ENCODE data around the gene ID3. TPM values are rescaled to one million over a fixed set of nuclear protein-coding genes. Genes with fewer than 3 reads are reported as not detected.

Gene ID3, protein sequence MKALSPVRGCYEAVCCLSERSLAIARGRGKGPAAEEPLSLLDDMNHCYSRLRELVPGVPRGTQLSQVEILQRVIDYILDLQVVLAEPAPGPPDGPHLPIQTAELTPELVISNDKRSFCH
- total RNA-seq (2014; rRNA removed) (77.7 and 92.5 TPM in 2 replicates), Bru-seq, nascent RNA (percentile 90 among the genes with signal in this experiment), BruChase-seq, experiment 1, labeled RNA remaining after a 6-hour chase (percentile 62 among the genes with signal in this experiment), BruChase-seq, experiment 2, labeled RNA remaining after a 2-hour chase (percentile 72 among the genes with signal in this experiment)
- long read RNA-seq, transcript ID3-201 (3 exons, 1,251 nt): major isoform, 5 of 5 reads
- long read RNA-seq, partial matches to known transcripts: 0 of 5 reads
- long read RNA-seq, other reads (novel, unspliced or antisense): 0 of 5 reads

GRCh38 chr1:23559136-23559984 lies at the start of gene ID3:
Gene ID3 (minus strand): TSS chr1:23559501. CDS start chr1:23559426, 75 bp downstream.
- peak within 1 kb of the TSS; percentile 92 for H3K4me2 ChIP-seq (ENCODE audit: low read length)
- H2AFZ ChIP-seq (ENCODE audit: low read length): peak within 1 kb of the TSS; percentile 63
- H3K27ac ChIP-seq (ENCODE audit: low read length): peak within 1 kb of the TSS; percentile 33
- intact Hi-C loops (cut with micrococcal nuclease): loop anchor here (5.0 kb wide), 2 partner anchors 33 to 78 kb away; no protein-coding TSS in a partner anchor
- peaks cover 11% of the 10 kb centered on the region; the same call in 1 of the 2 replicates for H3K79me2 ChIP-seq (ENCODE audit: low read length)
- no peaks in the 10 kb centered on the region for H3K27me3 ChIP-seq (ENCODE audit: low read length)
- H3K4me1 ChIP-seq (ENCODE audit: insufficient read depth, low read length): peaks cover 63% of the 10 kb centered on the region
- DNase-seq (peak; percentile 96), ATAC-seq (peak; percentile 53)
- POLR2A ChIA-PET (ENCODE audit: unreplicated experiment): interaction anchor here (0.6 to 0.9 kb wide), 4 partner anchors 78 to 390 kb away, joined by 3 to 6 read pairs (median 3); partner anchors contain the start of genes PITHD1 and RPL11
- no peak for TF ChIP-seq EZH2 (IDR thresholded peaks at IDR 0.05; ENCODE audit: low read length, unreplicated experiment)
- TF ChIP-seq, protein P1, sequence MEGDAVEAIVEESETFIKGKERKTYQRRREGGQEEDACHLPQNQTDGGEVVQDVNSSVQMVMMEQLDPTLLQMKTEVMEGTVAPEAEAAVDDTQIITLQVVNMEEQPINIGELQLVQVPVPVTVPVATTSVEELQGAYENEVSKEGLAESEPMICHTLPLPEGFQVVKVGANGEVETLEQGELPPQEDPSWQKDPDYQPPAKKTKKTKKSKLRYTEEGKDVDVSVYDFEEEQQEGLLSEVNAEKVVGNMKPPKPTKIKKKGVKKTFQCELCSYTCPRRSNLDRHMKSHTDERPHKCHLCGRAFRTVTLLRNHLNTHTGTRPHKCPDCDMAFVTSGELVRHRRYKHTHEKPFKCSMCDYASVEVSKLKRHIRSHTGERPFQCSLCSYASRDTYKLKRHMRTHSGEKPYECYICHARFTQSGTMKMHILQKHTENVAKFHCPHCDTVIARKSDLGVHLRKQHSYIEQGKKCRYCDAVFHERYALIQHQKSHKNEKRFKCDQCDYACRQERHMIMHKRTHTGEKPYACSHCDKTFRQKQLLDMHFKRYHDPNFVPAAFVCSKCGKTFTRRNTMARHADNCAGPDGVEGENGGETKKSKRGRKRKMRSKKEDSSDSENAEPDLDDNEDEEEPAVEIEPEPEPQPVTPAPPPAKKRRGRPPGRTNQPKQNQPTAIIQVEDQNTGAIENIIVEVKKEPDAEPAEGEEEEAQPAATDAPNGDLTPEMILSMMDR (conservative IDR thresholded peaks at IDR 0.05; ENCODE audit: low read depth, low read length): no peak
- no peak for TF ChIP-seq EZH2phosphoT487 (IDR thresholded peaks at IDR 0.05; ENCODE audit: borderline replicate concordance, low read length)
- peak within 1 kb of the TSS; percentile 57 for H3K9ac ChIP-seq (ENCODE audit: low read length)
- no peaks in the 10 kb centered on the region for H4K20me1 ChIP-seq (ENCODE audit: low read length)
- no peaks in the 10 kb centered on the region for H3K9me2 ChIP-seq (replicated peaks; ENCODE audit: low read length)
- BruUV-seq (replicated peaks): TSS peak; percentile 85
- no peaks in the 10 kb centered on the region for H3F3A ChIP-seq (ENCODE audit: low read length, unreplicated experiment)
- H3K9me3 ChIP-seq (ENCODE audit: low read length): no peaks in the 10 kb centered on the region
- H3K36me3 ChIP-seq (ENCODE audit: low read depth, low read length): no peaks in the 10 kb centered on the region
- CTCF ChIA-PET: interaction anchor here (1.6 to 2.2 kb wide), 2 partner anchors 75 to 78 kb away, joined by 8 to 10 read pairs; no protein-coding TSS in a partner anchor
- peak within 1 kb of the TSS; percentile 82 for H3K4me3 ChIP-seq (ENCODE audit: low read length)

- intact Hi-C loops (cut with micrococcal nuclease): no loop called here
- Histone ChIP-seq H3K9me2 (replicated peaks; ENCODE audit: low read length) (no peaks in the 10 kb centered on the region), H3K79me2 (ENCODE audit: low read length) (no peaks in the 10 kb centered on the region), H3K4me3 (ENCODE audit: low read length) (no peak overlapping the region), H3K4me2 (ENCODE audit: low read length) (no peak overlapping the region), H3K36me3 (ENCODE audit: low read depth, low read length) (no peaks in the 10 kb centered on the region), H3F3A (ENCODE audit: low read length, unreplicated experiment) (no peaks in the 10 kb centered on the region), H3K27ac (ENCODE audit: low read length) (no peak overlapping the region), H4K20me1 (ENCODE audit: low read length) (no peaks in the 10 kb centered on the region), H3K9me3 (ENCODE audit: low read length) (no peaks in the 10 kb centered on the region), H3K4me1 (ENCODE audit: insufficient read depth, low read length) (no peaks in the 10 kb centered on the region), H2AFZ (ENCODE audit: low read length) (no peak overlapping the region), H3K27me3 (ENCODE audit: low read length) (no peaks in the 10 kb centered on the region), H3K9ac (ENCODE audit: low read length) (no peak overlapping the region)
- ATAC-seq: no peak
- ChIA-PET CTCF (no interaction called here), POLR2A (ENCODE audit: unreplicated experiment) (no interaction called here)
- DNase-seq: no peak
- no peak for TF ChIP-seq EZH2phosphoT487 (IDR thresholded peaks at IDR 0.05; ENCODE audit: borderline replicate concordance, low read length)
- TF ChIP-seq, protein P1 (conservative IDR thresholded peaks at IDR 0.05; ENCODE audit: low read depth, low read length): no peak
- TF ChIP-seq EZH2 (IDR thresholded peaks at IDR 0.05; ENCODE audit: low read length, unreplicated experiment): no peak
- BruUV-seq (replicated peaks): no TSS peak
Measured at GRCh38 chr1:23607944-23608343, 48.6 kb upstream of the ID3 start.
